SU-DHL-6 (cell line): ENCODE data around the gene UTS2B.

ENCODE experiments used
- EZH2phosphoT487 ChIP-seq: fragments of 200-600 bp; sonication (generic), shearing (Covaris generic); conservative IDR thresholded peaks from 2 replicates; pipeline ENCODE4 v1.6.1; 2018; ENCODE audit warnings: mild to moderate bottlenecking, antibody characterized with exemption, low read length, moderate library complexity, mixed read lengths
- TF ChIP-seq, protein P1 (sequence below): fragments of 200-600 bp; sonication (generic); IDR thresholded peaks from one replicate; pipeline ENCODE4 v1.5.1; 2017; ENCODE audit warnings: antibody characterized with exemption, mild to moderate bottlenecking, low read length, moderate library complexity; ENCODE audit not compliant: insufficient read depth, poor library complexity, severe bottlenecking

DNA sequence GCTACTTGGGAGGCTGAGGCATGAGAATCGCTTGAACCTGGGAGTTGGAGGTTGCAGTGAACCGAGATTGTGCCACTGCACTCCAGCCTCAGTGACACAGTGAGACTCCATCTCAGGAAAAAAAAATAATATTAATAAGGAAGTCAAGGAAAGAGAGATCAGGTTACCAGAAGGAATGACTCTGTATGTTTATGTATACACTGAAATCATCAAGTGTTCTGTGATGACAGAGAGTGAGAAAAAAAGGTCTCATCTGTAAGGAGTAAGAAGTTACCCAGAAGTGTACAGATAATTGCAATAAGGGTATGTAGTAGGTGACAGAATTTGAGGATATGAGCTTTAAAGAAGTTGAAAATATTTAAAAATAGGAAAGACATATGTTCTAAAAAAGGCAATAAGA lies 5.4 kb downstream of the UTS2B start:
- TF ChIP-seq, protein P1, sequence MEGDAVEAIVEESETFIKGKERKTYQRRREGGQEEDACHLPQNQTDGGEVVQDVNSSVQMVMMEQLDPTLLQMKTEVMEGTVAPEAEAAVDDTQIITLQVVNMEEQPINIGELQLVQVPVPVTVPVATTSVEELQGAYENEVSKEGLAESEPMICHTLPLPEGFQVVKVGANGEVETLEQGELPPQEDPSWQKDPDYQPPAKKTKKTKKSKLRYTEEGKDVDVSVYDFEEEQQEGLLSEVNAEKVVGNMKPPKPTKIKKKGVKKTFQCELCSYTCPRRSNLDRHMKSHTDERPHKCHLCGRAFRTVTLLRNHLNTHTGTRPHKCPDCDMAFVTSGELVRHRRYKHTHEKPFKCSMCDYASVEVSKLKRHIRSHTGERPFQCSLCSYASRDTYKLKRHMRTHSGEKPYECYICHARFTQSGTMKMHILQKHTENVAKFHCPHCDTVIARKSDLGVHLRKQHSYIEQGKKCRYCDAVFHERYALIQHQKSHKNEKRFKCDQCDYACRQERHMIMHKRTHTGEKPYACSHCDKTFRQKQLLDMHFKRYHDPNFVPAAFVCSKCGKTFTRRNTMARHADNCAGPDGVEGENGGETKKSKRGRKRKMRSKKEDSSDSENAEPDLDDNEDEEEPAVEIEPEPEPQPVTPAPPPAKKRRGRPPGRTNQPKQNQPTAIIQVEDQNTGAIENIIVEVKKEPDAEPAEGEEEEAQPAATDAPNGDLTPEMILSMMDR = no peak
- no peak for TF ChIP-seq EZH2phosphoT487
